Tibial artery (tissue), 4 donors: ENCODE measurements around the gene MLC1.

Source experiments
- DNase-seq, 2 donors: peaks; one replicate each; pipeline ENCODE4 v3.0.0-alpha.2; 2019
- H3K27ac ChIP-seq, 2 donors: fragments of 200-600 bp; sonication (generic) in 1 of 2; 1 replicate in 1 of 2; 2 replicates in 1 of 2; pipeline ENCODE4 v1.5.1; 2018 to 2019; ENCODE audit warnings: mild to moderate bottlenecking in 1 of 2
- H3K27me3 ChIP-seq, 2 donors: fragments of 200-600 bp; sonication (generic) in 1 of 2; one replicate each; pipeline versions ENCODE4 v1.5.1 to v1.6.0; 2016 to 2019
- H3K36me3 ChIP-seq, 3 donors: fragments of 200-600 bp; sonication (generic) in 2 of 3; one replicate each; pipeline ENCODE4 v1.5.1; 2016 to 2019; ENCODE audit warnings: mild to moderate bottlenecking in 2 of 3
- H3K4me1 ChIP-seq, 4 donors: fragments of 200-600 bp; sonication (generic) in 2 of 4; 1 replicate in 3 of 4; 2 replicates in 1 of 4; pipeline ENCODE4 v1.5.1; 2016 to 2019
- H3K4me3 ChIP-seq, 2 donors: fragments of 200-600 bp; sonication (generic) in 1 of 2; 1 replicate in 1 of 2; 2 replicates in 1 of 2; pipeline ENCODE4 v1.5.1; 2018 to 2019; ENCODE audit warnings: mild to moderate bottlenecking in 2 of 2
- H3K9me3 ChIP-seq, 3 donors: fragments of 200-600 bp; sonication (generic) in 1 of 3; one replicate each; pipeline ENCODE4 v1.5.1; 2016 to 2019
- intact Hi-C: fragments of 100-400 bp; cut with DNase I; formaldehyde crosslinking; loops from one replicate; pipeline ENCODE4 v1.15.0; 2023; ENCODE audit warnings: low total_unique reads
- TF ChIP-seq, protein P1 (sequence below), 2 experiments: fragments of 200-600 bp in 1 of 2; fragments of 450-650 bp in 1 of 2; IDR thresholded peaks; one replicate each; pipeline ENCODE4 v1.5.1; 2017 to 2019; ENCODE audit warnings: antibody characterized with exemption in 2 of 2, mild to moderate bottlenecking in 1 of 2, moderate library complexity in 1 of 2

Gene MLC1

DNA sequence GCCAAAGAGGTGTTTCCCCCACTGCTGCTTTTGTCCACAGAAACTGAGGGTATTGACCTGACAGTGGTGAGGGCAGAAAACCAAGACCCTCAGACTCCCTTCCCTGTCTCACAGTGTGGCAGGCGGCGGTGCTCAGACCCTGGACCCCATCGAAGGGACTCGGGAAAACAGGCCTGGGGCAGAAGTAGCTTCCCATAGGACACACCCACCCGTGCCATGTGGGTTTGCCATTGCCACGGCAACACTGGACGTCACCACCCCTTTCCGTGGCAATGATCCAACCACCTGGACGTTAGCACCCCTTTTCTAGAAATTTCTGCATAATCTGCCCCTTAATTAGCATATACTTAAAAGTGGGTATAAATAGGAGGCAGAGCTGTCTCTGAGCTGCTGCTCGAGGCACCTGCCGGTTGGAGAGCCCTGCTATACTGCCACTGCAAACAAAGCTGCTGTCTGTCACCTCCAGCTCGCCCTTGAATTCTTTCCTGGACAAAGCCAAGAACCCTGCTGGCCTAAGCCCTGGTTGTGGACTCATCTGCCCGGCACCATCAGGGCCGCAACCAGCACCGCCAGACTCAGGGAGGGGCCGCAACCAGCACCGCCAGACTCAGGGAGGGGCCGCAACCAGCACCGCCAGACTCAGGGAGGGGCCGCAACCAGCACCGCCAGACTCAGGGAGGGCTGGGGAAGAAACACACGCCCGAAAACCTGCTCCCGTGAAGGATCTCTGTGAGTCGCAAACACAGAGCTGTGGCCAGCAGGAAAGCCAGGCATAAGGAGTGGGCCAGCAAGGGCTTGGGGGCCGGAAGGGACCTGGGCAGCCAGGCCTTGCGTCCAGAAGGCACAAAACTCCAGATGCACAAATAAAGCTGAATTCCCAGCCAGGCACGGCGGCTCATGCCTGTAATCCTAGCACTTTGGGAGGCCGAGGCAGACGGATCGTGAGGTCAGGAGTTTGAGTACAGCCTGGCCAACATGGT, 10.4 kb downstream of the MLC1 start:
- Histone ChIP-seq H3K4me1 (no peaks in the 10 kb centered on the region), H3K27me3 (peaks cover 0 to 44% of the 10 kb centered on the region in 2 donors), H3K9me3 (no peaks in the 10 kb centered on the region), H3K27ac (no peak overlapping the region), H3K36me3 (no peaks in the 10 kb centered on the region), H3K4me3 (no peak overlapping the region)
- TF ChIP-seq, protein P1, sequence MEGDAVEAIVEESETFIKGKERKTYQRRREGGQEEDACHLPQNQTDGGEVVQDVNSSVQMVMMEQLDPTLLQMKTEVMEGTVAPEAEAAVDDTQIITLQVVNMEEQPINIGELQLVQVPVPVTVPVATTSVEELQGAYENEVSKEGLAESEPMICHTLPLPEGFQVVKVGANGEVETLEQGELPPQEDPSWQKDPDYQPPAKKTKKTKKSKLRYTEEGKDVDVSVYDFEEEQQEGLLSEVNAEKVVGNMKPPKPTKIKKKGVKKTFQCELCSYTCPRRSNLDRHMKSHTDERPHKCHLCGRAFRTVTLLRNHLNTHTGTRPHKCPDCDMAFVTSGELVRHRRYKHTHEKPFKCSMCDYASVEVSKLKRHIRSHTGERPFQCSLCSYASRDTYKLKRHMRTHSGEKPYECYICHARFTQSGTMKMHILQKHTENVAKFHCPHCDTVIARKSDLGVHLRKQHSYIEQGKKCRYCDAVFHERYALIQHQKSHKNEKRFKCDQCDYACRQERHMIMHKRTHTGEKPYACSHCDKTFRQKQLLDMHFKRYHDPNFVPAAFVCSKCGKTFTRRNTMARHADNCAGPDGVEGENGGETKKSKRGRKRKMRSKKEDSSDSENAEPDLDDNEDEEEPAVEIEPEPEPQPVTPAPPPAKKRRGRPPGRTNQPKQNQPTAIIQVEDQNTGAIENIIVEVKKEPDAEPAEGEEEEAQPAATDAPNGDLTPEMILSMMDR (IDR thresholded peaks at IDR 0.05), result no peak
- DNase-seq, result no peak
- intact Hi-C loops, result no loop called here

DNA sequence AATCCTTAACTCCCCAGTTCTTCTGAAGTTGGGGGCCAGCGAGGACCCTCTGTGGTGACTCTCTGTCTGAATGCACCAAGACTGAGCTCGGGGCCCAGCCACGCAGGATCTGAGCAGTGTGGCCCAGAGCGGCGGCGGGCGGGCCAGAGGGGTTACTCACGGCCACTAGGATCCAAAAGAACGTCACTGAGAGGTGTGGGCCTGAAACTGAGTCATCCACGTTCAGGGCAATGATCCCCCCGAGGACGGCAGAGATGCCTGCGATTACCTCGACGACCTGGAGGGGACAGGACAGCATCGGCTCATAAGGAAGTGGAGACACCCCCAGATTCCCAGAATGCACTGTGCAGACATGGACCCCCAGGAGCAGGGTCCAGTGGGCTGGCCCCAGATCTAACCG, 11.2 kb downstream of the MLC1 start:
- TF ChIP-seq, protein P1 (IDR thresholded peaks at IDR 0.05), result no peak
- DNase-seq, result peak in 1 of 2 donors; percentile 17
- H3K27me3 ChIP-seq, result peaks cover 0 to 40% of the 10 kb centered on the region in 2 donors
- H3K27ac ChIP-seq, result no peak overlapping the region
- H3K9me3 ChIP-seq, result no peaks in the 10 kb centered on the region
- H3K4me1 ChIP-seq, result no peaks in the 10 kb centered on the region
- no peak overlapping the region for H3K4me3 ChIP-seq
- no peaks in the 10 kb centered on the region for H3K36me3 ChIP-seq
- intact Hi-C loops, result no loop called here

DNA sequence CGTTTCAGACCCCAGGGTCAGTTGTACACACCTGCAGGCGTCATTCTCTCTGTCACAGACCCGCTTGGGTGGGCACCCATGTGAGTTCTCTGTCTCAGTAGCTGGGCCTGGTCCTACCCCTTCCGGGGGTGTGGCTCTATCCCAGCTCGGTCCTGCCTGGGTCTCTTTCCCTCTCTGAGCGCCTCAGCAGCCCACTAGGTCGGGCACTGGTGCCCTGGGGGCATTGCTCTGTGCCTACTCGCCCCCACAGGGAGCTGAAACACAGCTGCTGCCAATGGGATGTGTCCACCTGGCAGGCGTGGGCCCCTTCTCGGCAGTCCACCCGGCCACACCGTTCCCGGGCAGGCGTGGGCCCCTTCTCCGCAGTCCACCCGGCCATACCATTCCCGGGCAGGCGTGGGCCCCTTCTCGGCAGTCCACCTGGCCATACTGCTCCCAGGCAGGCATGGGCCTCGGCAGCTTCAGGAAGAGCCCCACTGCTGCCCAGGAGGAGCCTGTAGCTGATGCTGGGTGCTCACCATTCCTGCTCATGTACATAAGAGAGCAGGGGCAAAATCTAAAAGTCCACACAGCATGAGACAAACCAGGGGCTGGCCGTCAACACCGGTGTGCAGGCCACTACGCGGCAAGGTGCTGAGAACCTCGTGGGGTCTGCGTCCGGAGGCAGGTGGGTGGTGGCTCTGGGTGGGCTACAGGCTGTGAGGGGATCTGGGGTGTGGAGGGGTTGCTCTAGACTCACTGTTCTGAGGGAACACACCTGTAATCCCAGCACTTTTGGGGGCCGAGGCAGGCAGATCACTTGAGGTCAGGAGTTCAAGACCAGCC, 12.3 kb downstream of the MLC1 start:
- DNase-seq, result no peak
- H3K27ac ChIP-seq, result no peak overlapping the region
- intact Hi-C loops, result no loop called here
- H3K4me1 ChIP-seq, result no peaks in the 10 kb centered on the region
- no peak overlapping the region for H3K4me3 ChIP-seq
- H3K9me3 ChIP-seq, result no peaks in the 10 kb centered on the region
- H3K36me3 ChIP-seq, result no peaks in the 10 kb centered on the region
- peaks cover 0 to 44% of the 10 kb centered on the region in 2 donors for H3K27me3 ChIP-seq
- TF ChIP-seq, protein P1 (IDR thresholded peaks at IDR 0.05), result no peak

DNA sequence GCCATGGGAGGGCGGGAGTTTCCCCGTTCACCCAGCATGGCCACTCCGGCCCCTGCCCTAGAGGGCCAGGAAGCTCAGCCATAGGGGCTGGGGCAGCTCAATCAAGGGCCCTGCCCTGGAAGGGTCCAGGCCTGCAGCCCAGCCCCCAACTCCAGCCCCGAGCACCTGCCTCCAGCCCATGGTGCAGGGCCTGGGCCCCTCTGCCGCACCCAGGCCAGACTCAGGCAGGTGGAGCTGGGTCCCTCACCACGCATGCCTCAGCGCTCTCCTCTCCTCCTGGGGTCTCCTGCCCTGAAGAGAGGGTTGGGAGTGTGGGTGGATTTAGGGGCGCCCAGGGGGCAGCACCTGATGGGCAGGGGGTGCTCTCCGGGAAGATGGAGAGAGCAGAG, 13.1 kb downstream of the MLC1 start:
- intact Hi-C loops, result no loop called here
- no peak for DNase-seq
- Histone ChIP-seq H3K4me3 (no peak overlapping the region), H3K27ac (no peak overlapping the region), H3K9me3 (no peaks in the 10 kb centered on the region), H3K4me1 (no peaks in the 10 kb centered on the region), H3K36me3 (no peaks in the 10 kb centered on the region), H3K27me3 (peaks cover 0 to 42% of the 10 kb centered on the region in 2 donors)
- TF ChIP-seq, protein P1 (IDR thresholded peaks at IDR 0.05), result no peak

DNA sequence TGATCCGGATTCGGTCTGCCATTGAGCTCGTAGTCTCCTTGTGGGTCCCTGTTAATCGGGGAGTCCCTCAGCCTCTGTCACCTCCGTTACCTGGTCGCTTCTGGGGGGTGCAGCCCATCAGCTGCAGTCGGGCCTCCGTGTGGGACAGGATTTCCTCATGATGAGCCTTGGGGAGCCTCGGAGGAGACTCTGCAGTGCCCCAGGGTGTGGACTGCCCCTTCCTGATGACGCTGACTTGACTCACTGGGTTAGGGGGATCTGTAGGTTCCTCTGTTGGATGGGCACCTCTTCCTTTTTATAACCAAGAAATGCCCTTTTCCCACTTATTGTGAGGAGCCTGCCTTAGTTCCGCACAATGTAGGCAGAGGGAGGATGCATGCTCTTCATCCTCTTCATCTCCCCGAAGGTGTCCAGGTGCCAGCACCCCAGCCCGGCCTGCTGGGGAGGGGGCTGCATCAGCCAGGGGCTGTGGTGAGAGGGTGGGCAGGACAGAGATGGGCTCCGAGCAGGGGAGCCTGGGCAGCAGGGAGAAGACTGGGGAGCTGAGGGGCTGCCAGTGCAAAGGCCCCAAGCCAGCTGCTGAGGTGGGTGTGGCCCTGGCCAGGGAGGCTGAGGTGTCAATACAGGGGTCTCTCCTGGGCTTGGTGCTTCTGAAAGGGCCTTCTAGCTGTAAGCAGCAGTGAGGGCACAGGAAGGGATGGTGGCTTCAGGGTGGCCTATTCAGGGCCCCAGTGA, 13.6 kb downstream of the MLC1 start:
- Histone ChIP-seq H3K9me3 (no peaks in the 10 kb centered on the region), H3K4me3 (no peak overlapping the region), H3K27ac (no peak overlapping the region), H3K27me3 (peaks cover 0 to 42% of the 10 kb centered on the region in 2 donors), H3K36me3 (no peaks in the 10 kb centered on the region), H3K4me1 (no peaks in the 10 kb centered on the region)
- TF ChIP-seq, protein P1 (IDR thresholded peaks at IDR 0.05), result no peak
- no peak for DNase-seq
- intact Hi-C loops, result no loop called here
